Amniotic stem cell (primary cell): ENCODE data around the gene STK24.
"Not testable (repeated sequence)": the region's sequence is repeated elsewhere in the genome, so short reads cannot be mapped to it uniquely, and the experiment has no call there.

Experiments
- DNase-seq: peaks from one replicate; lab custom pipeline; 2025; lab: John Stamatoyannopoulos, UW

STK24 gene

DNA sequence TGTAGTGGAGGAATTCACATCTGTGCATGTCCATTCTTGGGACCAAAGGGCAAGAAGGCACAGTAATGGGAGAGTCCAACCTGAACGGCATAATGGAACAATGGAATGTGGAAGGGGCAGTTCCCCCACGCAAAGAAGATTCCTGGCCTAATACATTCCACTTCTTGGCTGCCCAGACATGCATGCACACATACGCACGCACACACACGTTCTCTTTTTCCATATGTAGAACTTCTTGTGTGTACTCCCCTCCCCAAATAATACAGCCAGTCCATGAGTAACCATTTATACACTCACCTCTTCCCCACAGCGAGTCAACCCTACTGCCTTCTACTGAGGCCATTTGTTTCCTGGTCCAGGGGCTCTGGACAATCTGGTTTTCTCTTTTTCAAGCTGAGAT is 6.0 kb upstream of the STK24 start:
- DNase-seq, result no peak

GRCh38 chr13:98581971-98582702 is 5.2 kb upstream of the STK24 start:
- DNase-seq, result peak; percentile 39

GRCh38 chr13:98581381-98581780 is 4.5 kb upstream of the STK24 start:
- no peak for DNase-seq

- DNase-seq, result no peak
Observed at GRCh38 chr13:98580420-98580819, 3.5 kb upstream of the STK24 start.

GRCh38 chr13:98577836-98578285 is 954 bp upstream of the STK24 start:
- DNase-seq, result no peak

DNA sequence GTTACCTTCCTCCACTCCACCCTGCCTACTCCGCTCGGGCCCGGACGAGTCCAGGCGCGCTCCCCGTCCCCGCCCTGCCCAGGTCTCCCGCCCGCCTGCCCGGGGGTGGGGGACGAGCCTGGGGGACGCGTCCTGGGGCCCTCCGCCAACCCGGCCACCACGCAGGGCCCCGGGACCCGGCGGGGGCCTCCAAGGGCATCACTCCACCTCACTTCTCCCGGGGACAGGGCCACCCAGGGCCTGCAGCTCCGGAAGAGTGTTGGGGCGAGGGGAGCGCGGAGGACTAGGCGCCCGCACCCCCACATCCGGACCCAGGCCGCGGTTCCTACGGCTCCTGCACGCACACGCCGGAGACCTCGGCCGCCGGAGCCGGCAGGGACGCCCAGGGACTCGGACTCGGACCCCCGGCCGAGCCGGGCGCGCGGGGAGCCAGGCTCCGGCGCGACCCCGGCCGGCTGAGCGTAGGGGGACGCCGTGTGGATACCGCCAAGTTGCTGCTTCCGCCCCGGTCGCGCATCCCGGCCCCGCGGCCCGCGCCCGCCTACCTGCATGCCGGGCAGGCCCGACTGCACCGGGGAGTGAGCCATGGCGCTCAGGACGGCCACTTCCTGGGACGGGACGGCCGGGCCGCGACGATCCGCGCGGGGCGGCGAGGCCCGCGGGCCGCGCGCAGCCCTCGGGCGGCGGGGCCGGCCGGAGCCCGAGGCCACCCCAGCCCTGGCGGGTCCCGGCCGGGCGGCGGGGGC is 534 bp downstream of the STK24 start:
- DNase-seq, result no peak

DNA sequence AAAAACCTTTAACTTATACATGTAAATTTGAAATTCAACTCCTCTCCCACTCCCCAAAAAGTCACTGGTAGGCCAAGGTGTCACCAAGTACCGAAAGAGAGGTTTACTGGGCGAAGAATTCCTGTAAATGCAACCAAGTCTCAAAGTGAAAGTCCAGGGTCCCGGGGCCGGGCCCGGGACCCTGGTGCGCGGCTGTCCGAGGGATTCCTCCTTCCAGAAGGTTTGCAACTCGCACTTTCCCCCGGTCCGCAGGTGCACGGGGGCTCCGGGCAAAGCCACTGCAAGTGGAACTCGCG is 1.1 kb downstream of the STK24 start:
- DNase-seq, result no peak

GRCh38 chr13:98575009-98575903 is 1.7 kb downstream of the STK24 start:
- DNase-seq, result no peak

DNA sequence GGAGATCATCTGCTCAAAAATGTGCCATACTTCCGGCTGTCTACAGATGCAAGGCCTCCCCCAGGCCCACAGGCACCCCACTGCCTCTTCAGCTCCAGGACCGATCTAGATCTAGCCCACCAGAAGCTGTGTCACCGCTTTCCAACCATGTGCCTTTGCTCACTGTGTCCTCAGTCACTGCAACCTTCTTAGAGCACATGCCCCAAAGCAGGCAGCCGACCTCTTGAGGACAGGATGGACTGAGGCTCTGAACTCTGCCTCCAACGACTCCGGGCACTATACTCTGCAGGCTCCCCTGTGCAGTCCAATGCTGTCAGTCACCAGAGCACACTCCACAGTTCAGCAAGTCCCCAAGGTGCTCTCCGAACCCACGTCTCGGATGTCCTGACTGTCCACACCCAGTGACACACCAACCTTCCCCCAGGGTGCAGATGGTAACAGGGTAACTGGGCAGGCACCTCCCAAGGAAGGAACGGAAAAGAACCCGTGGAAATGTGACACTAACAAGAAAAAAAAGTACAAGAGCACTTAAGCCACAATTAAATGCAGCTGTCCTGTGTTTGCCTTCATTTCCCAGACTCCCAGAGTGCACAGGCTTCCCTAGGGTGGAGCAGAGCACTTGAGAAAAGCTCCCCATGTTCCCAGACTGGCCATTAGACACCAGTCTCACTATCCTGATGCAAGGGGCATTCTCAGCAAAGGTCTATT is 4.8 kb downstream of the STK24 start:
- no peak for DNase-seq

DNA sequence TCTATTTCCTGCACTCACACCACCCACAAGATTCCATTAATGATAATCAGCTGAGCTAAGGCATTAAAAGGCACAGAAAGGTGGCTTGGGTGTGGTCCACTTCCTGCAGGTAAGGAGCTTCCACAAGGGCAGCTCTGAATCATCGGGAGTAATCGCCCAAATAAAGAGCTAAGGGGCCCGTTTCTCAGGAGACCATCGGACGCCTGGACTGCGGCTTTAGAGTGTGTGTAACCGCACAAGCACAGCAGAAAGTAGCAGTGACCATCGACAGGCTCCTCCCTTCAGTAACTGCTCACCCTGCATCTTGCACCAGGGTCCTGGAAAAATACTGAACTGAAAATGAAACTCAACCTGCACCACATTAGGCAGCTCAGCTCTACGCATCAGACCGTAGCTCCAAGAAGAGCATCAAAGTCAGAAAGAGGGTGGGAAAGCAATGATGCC is 6.0 kb downstream of the STK24 start:
- DNase-seq, result no peak

- not testable (repeated sequence) for DNase-seq
Observed at GRCh38 chr13:98569494-98570367, 7.2 kb downstream of the STK24 start.

DNA sequence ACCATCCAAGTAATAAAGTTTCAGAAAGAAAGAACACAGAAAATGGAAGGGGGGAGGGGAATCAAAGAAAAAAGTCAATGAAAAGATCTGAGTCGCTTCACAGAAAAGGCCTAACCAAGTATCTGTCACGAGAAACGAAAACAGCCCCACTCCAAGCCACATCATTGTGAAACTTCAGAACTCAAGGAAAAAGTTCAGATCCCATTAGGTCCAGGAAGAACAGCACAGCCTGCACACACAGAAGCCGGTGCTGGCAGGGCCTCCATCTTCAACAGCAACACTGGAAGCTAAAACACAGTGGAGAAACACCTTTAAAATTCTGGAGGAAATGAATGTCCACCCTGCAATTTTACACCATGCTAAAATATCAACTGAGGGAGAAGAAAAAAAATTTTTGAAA is 8.0 kb downstream of the STK24 start:
- no peak for DNase-seq

DNA sequence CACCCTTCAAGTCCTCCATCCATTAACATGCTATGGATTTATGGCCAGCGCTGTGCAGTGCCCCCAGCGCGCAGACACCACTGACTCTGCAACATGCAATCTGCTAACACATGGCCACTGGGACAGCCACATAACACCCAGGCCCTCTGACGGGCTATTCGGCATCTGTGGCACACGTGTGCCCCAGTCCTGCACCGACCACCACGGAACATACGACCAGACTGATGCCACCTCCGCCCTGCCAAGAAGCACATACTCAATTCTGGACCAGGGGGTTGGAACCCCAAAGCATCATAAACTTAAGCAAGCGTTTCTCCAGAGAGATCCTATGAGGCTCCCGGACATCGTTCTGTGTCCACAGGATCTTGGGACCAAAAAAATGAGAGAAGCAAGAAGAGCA is 9.8 kb downstream of the STK24 start:
- no peak for DNase-seq

GRCh38 chr13:98565726-98566565 is 11.0 kb downstream of the STK24 start:
- no peak for DNase-seq

DNA sequence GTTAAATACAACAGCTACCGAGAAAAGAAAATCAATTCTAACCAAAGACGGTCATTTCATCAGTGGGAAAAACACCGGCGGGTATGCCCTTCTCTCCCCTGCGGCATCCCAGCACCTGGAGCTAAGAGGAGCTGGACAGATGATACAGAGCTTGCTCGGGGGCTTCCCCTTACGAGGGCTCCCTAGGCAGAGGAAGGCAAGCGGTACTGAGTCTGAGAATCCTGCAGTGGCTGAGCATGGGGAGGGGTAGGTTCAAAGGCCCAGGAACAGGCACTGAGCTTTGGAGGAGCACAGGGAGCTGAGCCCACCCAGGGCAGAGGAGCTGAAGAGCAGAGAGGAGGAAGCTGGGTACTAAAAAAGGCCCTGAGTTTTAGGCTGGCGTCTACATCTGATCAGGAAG is 12.7 kb downstream of the STK24 start:
- DNase-seq, result no peak

DNA sequence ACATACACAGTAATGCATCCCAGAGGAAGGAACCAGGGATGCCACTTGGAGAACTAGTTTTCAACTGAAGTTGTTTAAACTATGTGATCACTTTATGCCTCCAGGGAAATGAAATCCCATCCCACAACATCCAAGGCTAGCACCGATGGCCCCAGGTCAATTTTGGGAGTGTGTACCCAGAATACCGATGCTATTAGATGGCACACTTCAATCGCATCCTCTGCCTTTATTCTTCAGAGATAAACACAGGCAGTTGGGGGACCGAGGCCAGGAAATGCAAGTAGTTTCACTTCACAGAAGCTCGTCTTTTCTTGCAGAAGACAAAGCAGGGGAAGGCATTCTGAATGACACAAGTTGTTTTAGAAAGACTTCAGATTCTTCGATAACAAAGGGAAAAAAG is 13.8 kb downstream of the STK24 start:
- DNase-seq, result no peak

DNA sequence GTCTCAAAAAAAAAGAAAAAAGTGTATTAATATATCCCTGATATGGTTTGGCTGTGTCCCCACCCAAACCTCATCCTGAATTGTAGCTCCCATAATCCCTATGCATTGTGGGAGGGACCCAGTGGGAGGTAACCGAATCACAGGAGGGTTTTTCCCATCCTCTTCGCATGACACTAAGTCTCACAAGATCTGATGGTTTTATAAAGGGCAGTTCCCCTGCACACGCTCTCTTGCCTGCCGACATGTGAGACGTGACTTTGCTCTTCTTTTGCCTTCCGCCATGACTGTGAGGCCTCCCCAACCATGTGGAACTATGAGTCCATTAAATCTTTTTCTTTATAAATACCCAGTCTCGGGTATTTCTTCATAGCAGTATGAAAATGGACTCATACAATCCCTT is 17.7 kb downstream of the STK24 start:
- DNase-seq, result no peak

DNA sequence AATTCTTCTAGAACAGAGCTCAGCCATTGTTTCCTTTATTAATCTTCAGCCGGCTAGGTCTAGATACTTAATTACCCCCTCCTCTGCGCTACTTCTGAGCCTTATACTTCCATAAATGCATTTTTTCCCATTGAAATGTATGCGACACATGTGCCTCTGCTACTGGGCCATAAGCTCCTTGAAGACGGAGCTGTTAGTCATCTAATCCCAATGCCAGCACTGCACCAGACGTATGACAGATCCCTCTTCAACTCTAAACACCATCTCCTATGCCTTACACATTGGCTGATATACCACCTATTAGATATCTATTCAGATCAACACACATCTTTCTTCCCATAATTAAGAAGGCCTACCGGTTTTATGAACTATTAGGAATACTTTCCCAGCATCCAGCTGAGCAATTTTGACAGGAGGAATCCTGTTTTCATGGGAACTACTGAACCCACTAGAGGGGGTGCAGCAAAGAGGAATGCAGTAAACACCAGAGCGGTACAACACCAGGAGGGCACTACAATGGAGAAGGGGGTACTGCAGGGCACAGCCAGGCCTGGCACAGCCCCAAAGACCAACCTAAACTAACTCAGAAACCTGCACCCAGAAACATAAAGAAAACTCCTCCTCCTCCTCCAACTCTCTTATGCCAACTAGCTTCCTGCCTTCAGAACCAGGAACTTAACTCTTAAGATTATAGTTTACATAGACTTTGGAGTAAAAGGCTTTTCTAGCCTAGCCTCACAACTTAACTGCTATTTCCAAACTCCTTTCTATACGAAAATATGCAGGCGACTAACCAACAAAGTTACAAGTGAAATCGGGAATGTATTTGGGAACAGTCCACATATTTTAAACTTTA is 18.7 kb downstream of the STK24 start:
- no peak for DNase-seq

DNA sequence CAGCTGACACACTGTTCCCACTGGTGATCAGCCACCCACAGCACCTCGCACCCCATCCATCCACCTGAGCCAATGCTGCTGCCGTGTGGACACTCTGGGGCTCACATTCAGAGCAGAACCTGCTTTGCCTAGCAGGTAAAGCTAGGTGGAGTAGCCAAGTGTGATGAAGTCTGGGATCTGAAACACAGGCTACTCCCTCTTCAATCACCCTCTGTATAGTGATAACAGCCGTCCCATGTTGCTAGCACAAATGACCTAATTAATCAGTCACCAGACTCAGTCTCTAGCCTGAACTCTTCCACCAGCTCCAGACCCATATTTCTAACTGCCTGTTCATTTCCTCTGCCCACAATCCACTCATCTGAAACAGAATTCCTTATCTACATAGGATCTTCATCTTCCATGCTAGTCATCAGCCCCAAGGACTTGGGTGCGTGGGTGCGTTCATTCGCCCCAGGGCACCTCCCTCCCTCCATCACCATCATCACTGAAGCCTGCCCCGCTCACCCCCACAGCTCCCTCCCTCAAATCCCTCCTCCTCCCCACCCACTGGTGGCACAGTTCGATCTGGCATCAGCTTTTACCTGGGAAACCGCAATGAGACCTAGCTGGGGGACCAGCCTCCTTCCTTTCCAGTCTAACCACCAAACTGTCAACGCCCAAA is 19.8 kb downstream of the STK24 start:
- DNase-seq, result no peak
